8988T (cell line): Measurements from ENCODE around the gene FLRT1.

Experiments
- DNase-seq: peaks from one replicate; pipeline ENCODE4 v3.0.0; 2011

Gene FLRT1

DNA sequence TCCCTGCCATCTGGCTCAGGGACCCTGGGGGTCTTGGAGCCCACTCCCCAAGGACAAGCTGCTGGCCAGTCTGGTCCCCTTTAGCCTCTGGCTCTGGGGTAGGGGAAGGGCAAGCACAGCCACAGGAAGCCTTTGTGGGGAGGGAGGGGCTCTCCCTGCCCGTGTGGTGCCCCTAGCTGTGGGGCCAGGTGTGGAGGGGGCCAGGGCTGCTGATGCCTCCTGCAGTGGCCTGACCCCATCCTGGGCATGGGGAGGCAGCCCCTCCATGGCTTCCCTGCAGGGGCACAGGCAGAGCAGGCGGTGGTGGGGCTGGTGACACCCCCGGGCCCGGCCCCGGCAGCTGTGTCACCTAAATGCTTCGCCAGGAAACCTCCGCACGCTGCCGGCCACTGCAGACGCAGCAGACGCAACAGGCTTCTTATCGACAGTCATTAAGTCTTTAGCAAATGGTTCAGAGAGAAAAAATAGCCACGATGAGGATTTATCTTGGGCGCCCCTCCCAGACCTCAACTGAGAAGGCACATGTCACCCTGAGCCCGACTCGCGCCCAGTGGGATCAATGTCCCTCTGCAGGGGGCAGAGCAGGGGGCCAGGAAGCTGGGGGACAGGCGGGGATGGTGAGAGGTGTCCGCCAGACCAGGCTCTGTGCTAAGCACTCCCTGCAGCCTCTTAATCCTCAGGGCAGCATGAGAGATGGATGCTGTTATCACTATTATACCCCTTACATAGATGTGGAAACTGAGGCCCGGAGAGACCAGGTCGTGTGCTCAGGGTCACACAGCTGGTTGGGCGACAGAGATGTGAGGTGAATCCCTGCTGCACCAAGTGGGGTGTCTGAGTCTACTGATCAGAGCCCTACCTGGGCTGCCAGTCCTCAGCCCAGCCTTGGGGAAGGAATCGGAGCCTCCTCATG, 33.9 kb downstream of the FLRT1 start:
- no peak for DNase-seq

DNA sequence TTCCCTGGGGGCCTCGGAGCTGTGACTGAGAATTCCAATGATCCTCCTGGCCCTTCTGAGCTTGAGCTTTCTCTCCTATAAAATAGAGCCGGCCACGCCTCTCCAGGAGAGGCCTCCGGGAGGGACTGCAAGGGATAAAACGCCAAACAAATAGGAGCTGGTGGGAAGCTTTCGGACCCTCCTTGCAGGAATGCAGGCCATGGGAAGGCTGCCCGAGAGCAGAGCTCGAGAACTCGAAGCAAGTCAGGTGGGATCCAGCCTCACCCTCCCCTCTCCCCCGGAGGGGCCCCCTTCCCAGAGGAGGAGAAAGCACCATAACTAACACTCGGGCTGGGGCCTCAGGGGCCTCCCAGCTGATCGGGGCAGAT, 34.6 kb downstream of the FLRT1 start:
- no peak for DNase-seq

GRCh38 chr11:64071849-64072248, 36.1 kb downstream of the FLRT1 start:
- DNase-seq, result no peak

GRCh38 chr11:64072403-64072802, 36.7 kb downstream of the FLRT1 start:
- no peak for DNase-seq

GRCh38 chr11:64072871-64073270, 37.1 kb downstream of the FLRT1 start:
- DNase-seq, result no peak

DNA sequence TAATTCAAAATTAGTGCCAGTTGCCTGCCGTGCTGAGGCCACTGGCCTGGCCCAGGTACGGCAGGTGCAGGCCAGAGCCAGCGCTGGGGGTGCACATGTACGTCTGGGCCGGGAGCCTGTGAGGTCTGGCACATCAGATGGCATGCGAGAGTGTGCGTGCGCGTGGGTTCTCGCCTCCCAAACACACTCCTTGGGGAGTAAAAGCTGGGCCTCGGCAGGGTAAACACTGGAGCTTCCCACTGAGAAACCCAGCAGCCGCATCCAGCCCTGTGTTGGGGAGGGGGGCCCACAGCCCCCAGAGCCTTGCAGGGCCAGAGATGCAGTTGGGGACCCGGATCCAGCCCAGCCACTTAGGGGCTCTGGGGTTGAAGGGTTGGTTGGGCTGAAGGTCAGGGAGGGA, 37.8 kb downstream of the FLRT1 start:
- no peak for DNase-seq

- no peak for DNase-seq
Measured at GRCh38 chr11:64074239-64074638, 38.5 kb downstream of the FLRT1 start.

DNA sequence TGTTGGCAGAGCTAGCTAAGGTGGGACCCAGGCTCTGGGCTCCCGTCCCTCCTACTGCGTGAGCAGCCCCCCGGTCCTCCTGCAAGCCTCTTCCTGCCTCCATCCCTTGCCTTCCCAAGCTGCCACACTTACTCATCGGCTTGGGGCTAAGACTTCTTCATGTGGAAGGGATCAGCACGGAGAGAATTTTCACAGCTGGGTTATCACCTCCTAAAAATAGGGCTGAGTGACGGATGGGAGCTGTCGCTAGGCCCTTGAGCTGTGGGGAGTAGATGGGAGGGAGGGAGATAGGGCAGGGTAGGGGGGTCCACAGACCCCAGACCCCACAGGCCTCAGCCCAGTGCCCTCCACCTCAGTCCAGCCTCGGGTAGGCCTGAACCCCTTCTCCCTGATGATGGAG, 41.0 kb downstream of the FLRT1 start:
- DNase-seq, result no peak

GRCh38 chr11:64077607-64078006, 41.9 kb downstream of the FLRT1 start:
- DNase-seq, result no peak

DNA sequence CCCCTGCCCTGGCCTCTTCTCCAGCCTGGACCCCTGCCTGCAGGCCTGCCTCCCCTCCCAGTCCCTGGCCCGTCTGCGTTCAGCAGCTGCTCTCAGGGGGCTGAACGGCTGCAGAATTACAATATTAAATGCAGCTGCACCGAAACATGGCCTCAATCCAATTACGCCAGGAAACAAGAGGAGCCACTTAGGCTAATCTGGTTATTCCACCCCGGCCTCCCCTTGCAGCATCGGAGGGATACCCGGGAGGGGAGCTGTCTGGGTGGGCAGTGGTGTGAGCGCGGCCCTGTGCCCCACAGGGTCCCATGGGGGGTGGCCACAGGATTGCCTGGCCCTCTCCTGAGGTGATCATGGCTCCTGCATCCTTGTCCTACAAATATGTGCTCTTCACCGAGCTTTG, 42.6 kb downstream of the FLRT1 start:
- DNase-seq, result no peak

GRCh38 chr11:64078905-64079304, 43.2 kb downstream of the FLRT1 start:
- DNase-seq, result no peak

DNA sequence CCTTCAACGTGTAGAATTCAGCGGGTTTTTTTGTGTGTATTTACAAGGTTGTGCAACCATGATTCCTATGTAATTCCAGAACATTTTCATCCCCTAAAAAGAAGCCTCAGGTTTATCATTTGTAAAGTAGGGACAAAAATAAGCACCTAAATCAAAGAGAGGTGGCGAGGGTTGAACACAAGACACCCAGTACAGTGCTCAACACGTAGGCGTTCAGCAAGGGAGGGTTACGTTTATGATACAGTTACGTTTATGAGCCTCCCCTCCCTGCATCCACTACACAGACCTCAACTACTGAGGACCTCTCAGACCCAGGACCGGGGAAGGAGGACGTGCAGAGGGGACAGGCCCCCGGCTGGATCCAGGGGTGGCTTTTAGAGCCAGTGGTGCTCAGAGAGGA, 44.7 kb downstream of the FLRT1 start:
- DNase-seq, result no peak

- DNase-seq, result no peak
Measured at GRCh38 chr11:64081745-64082442, 46.2 kb downstream of the FLRT1 start.

DNA sequence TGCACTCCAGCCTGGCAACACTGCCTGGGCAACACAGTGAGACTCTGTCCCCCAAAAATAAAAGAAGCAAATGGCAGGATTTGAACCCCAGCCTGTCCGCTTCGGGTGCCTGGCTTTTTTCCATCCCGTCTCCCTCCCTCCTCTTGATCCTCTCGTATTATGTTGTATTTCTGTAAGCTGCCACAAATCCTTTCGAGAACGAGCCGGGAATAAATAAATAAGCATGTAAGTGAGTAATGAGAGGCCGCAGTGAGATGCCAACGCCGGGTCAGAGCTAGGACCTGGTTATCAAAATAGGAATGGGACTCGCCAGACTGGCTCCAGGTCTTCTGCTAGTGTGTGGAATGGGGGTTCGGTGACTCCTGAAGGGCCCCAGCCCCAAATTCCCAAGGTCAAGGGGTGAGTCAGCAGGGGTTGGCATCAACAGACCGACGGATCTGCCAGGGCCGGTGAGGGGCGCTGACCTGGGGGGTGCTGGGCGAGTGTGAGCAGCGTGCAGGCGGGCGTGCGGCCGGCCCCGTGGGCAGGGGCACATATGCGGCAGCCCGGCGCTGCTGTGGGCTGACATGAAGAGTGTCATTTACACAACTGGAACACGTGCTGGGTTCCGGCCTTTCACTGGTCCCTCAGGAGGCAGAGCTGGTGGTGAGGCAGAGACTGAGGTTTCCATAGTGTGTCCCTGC, 47.8 kb downstream of the FLRT1 start:
- DNase-seq, result no peak

DNA sequence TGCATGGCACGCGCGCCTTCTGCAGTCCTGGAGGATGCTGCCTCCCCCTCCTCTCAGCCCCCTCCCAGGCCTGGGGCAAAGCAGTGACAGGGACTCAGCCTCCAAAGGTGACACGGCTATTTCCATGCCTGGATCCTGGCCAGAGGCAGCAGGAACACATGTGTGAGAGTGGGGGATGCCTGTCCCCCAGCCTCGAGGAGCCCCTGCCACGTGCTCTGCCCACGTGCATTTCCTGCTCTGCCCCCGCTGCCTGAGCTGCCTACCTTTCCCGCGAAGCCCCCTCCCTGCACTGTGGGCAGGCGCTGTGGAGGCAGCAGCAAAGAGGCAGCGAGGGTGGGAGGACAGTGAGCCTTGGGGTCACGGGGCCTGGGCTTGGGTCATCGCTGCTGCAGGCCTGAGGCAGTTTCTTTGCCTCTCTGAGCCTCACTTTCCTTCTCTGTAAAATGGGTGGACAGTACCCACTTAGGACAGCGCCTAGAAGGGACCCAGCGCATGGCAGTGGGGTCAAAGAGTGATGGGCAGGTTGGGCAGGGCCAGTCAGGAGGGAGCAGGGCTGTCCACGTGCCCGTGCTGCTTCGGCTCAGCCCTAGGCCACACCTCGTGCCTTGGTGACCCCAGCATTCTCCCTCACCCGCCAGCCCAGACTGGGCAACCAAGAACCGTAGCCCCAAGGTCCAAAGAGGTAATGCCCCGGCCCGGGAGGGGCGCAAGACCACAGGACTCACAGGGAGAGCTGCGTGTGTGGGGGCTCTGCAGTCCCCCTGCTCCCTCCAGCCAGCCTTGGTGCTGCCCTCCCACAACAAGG, 48.6 kb downstream of the FLRT1 start:
- DNase-seq, result no peak

DNA sequence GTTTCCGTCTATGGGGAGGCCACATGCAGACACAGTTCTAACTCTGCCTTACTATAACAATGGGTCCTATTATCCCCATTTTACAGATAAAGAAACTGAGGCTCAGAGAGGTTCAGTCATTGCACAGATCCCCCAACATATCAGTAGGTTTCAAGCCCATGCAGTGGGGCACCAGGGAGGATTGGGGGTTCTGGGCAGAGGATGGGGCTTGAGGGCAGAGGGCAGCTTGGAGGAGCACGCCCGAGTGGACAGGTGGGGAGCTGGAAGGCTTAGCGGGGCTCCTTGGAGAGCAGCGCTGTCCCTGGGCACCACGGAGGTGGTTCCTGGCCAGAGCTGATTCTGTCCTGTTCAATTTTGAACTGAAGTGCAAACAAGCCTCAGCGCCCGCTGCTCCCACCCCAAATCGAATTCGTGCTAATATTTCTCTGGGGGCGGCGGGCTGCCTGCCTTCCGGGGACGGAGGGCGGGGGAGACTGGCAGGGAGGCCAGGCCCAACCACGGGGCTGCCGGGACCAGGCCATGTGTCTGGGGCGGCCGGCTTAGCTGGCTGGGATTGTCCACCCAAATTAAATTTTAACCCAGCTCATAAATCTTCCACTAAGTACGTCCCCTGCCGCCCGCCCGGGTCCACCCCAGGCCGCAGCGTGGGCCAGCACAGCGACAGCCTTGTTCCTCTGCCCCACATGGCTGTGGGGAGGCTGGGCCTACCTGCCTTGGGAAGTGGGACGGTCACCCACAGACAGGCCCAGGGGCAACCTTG, 49.4 kb downstream of the FLRT1 start:
- no peak for DNase-seq
